Measurements from ENCODE around the gene MAML2. TPM values are rescaled to one million over a fixed set of nuclear protein-coding genes. Genes with fewer than 3 reads are reported as not detected.

The MAML2 gene
- total and polyA plus RNA-seq, 2 of the 13 experiments (the other 11 are each of a cell fraction or from before 2014, with no cell fraction given), result 2.3 to 25.9 TPM

DNA sequence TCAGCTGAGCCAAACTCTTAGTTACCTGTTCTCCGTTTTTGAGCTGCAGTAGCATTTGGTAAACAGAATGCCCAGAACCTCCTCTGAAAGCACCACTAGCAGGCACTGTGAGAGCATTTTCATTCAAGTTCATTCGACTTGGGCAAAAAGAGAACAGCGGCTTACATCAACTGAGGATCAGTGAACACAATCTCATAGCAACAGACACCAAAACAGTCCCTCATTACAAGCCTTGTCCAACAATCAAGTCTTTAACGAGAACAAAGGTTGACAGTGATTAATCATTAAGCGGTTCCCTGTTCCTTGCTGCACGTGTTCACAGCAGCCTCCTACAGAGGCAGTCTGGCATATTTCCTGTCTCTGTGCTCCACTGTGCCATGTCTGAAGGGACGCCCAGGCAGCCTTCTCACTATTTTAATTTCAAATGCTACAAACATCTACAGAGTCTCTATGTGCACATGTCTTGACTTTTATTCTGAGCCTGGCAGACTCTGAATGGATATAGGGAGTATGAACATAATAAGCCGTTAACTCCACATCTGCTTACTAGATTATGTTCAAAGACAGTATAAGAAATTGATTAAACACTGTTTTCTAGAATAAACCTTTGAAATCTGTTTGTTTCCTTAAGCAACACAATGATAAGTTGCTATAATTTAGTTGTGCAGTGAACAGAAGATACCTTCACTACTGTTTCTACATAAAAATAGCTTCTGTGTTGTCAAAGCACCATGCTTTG lies 330.7 kb downstream of the MAML2 start (continued):
- TF ChIP-seq BORCS8-MEF2B (CRISPR knock-in tag; IDR thresholded peaks at IDR 0.05), result no peak
- TF ChIP-seq, protein P1, sequence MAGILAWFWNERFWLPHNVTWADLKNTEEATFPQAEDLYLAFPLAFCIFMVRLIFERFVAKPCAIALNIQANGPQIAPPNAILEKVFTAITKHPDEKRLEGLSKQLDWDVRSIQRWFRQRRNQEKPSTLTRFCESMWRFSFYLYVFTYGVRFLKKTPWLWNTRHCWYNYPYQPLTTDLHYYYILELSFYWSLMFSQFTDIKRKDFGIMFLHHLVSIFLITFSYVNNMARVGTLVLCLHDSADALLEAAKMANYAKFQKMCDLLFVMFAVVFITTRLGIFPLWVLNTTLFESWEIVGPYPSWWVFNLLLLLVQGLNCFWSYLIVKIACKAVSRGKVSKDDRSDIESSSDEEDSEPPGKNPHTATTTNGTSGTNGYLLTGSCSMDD (CRISPR knock-in tag; IDR thresholded peaks at IDR 0.05), result no peak
- peak; percentile 96 for TF ChIP-seq HOXA5 (CRISPR knock-in tag; IDR thresholded peaks at IDR 0.05)
- no peak for TF ChIP-seq KAT7 (CRISPR knock-in tag; IDR thresholded peaks at IDR 0.05; ENCODE audit: borderline replicate concordance)
- no peak for TF ChIP-seq ZNF224 (CRISPR knock-in tag; IDR thresholded peaks at IDR 0.05)
- peak; percentile 61; the same call in 1 of the 2 replicates for TF ChIP-seq DPF2 (CRISPR knock-in tag; IDR thresholded peaks at IDR 0.05; ENCODE audit: borderline replicate concordance, low read depth)
- peak; percentile 74; the same call in 1 of the 2 replicates for TF ChIP-seq SMYD3 (CRISPR knock-in tag; IDR thresholded peaks at IDR 0.05)
- TF ChIP-seq MED8 (CRISPR knock-in tag; IDR thresholded peaks at IDR 0.05; ENCODE audit: insufficient replicate concordance), result peak; percentile 81
- TF ChIP-seq SRF (IDR thresholded peaks at IDR 0.05; ENCODE audit: low read depth, low read length), result no peak
- TF ChIP-seq, protein P2, sequence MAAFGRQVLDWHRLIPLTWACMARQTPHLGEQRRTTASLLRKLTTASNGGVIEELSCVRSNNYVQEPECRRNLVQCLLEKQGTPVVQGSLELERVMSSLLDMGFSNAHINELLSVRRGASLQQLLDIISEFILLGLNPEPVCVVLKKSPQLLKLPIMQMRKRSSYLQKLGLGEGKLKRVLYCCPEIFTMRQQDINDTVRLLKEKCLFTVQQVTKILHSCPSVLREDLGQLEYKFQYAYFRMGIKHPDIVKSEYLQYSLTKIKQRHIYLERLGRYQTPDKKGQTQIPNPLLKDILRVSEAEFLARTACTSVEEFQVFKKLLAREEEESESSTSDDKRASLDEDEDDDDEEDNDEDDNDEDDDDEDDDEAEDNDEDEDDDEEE (CRISPR knock-in tag; IDR thresholded peaks at IDR 0.05), result no peak
- TF ChIP-seq, protein P3, sequence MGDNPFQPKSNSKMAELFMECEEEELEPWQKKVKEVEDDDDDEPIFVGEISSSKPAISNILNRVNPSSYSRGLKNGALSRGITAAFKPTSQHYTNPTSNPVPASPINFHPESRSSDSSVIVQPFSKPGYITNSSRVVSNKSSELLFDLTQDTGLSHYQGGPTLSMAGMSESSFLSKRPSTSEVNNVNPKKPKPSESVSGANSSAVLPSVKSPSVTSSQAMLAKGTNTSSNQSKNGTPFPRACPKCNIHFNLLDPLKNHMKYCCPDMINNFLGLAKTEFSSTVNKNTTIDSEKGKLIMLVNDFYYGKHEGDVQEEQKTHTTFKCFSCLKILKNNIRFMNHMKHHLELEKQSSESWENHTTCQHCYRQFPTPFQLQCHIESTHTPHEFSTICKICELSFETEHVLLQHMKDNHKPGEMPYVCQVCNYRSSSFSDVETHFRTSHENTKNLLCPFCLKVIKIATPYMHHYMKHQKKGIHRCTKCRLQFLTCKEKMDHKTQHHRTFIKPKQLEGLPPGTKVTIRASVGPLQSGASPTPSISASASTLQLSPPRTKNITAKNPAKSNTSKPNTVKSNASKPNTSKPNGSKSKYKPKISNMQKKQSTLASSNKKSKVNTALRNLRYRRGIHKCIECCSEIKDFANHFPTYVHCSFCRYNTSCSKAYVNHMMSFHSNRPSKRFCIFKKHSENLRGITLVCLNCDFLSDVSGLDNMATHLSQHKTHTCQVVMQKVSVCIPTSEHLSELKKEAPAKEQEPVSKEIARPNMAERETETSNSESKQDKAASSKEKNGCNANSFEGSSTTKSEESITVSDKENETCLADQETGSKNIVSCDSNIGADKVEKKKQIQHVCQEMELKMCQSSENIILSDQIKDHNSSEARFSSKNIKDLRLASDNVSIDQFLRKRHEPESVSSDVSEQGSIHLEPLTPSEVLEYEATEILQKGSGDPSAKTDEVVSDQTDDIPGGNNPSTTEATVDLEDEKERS (CRISPR knock-in tag; IDR thresholded peaks at IDR 0.05), result peak; percentile 84; the same call in 1 of the 2 replicates
- TF ChIP-seq, protein P4, sequence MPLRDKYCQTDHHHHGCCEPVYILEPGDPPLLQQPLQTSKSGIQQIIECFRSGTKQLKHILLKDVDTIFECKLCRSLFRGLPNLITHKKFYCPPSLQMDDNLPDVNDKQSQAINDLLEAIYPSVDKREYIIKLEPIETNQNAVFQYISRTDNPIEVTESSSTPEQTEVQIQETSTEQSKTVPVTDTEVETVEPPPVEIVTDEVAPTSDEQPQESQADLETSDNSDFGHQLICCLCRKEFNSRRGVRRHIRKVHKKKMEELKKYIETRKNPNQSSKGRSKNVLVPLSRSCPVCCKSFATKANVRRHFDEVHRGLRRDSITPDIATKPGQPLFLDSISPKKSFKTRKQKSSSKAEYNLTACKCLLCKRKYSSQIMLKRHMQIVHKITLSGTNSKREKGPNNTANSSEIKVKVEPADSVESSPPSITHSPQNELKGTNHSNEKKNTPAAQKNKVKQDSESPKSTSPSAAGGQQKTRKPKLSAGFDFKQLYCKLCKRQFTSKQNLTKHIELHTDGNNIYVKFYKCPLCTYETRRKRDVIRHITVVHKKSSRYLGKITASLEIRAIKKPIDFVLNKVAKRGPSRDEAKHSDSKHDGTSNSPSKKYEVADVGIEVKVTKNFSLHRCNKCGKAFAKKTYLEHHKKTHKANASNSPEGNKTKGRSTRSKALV (CRISPR knock-in tag; IDR thresholded peaks at IDR 0.05), result peak; percentile 50; the same call in 1 of the 2 replicates
- TF ChIP-seq XRCC5 (optimal IDR thresholded peaks at IDR 0.05; ENCODE audit: low read length), result peak; percentile 78
- peak; percentile 88 for TF ChIP-seq TGIF2 (CRISPR knock-in tag; IDR thresholded peaks at IDR 0.05)
- no peak for TF ChIP-seq ZKSCAN1 (IDR thresholded peaks at IDR 0.05; ENCODE audit: low read length)
- peak; percentile 85 for TF ChIP-seq HNF4A (CRISPR knock-in tag; IDR thresholded peaks at IDR 0.05)
- peak; percentile 96 for TF ChIP-seq FOXP4 (CRISPR knock-in tag; IDR thresholded peaks at IDR 0.05)
- no peak for TF ChIP-seq PHF8 (CRISPR knock-in tag; IDR thresholded peaks at IDR 0.05)
- no peak for TF ChIP-seq ZNF709 (CRISPR knock-in tag; IDR thresholded peaks at IDR 0.05)
- peak; percentile 85; the same call in 1 of the 2 replicates for TF ChIP-seq MEIS1 (CRISPR knock-in tag; IDR thresholded peaks at IDR 0.05; ENCODE audit: borderline replicate concordance)
- TF ChIP-seq RORA (CRISPR knock-in tag; IDR thresholded peaks at IDR 0.05), result no peak
